IMR-90 (cell line): ENCODE data around the gene ALG13. TPM values are rescaled to one million over a fixed set of nuclear protein-coding genes. Genes with fewer than 3 reads are reported as not detected.

Experiments
- ATAC-seq: fragments of 200-7000 bp; cut with Tn5 transposase; 2 replicates; pipeline ENCODE4 v1.9.1; 2020; ENCODE audit warnings: low read depth, mild to moderate bottlenecking, moderate library complexity
- BruUV-seq: library from RNA; stranded (reverse); fragments of 400-500 nt; replicated peaks from 2 replicates; lab custom pipeline; 2021; lab: Mats Ljungman, UMichigan
- CTCF ChIA-PET: fragments of 300-600 bp; formaldehyde crosslinking; extraction: SDS; loops from one replicate; lab custom pipeline; 2021; ENCODE audit warnings: antibody characterized with exemption; lab: Yijun Ruan, JAX
- POLR2A ChIA-PET: fragments of 300-600 bp; sonication (Branson Sonifier 250); formaldehyde crosslinking; loops from one replicate; lab custom pipeline; 2022; ENCODE audit warnings: antibody characterized with exemption; ENCODE audit not compliant: unreplicated experiment; lab: Charles Lee
- DNase-seq: peaks from one replicate; pipeline ENCODE4 v3.0.0; 2013
- H2AFZ ChIP-seq: replicated peaks from 2 replicates; pipeline ENCODE3; 2013; ENCODE audit warnings: low read length, mild to moderate bottlenecking; ENCODE audit not compliant: poor library complexity
- H2AK5ac ChIP-seq: 2 replicates; pipeline ENCODE4 v1.6.1; 2013; ENCODE audit warnings: low read depth, low read length, inconsistent platforms
- H2AK9ac ChIP-seq: replicated peaks from 2 replicates; pipeline ENCODE3; 2013; ENCODE audit warnings: mild to moderate bottlenecking, low read depth, low read length, moderate library complexity; ENCODE audit not compliant: poor library complexity
- H2BK120ac ChIP-seq: 2 replicates; pipeline ENCODE4 v1.6.1; 2013; ENCODE audit warnings: low read depth, low read length, inconsistent platforms
- H2BK15ac ChIP-seq: 3 replicates; pipeline ENCODE4 v1.6.1; 2013; ENCODE audit warnings: low read depth, low read length, inconsistent platforms
- H2BK20ac ChIP-seq: 2 replicates; pipeline ENCODE4 v1.6.1; 2013; ENCODE audit warnings: low read depth, mild to moderate bottlenecking, inconsistent platforms, low read length, moderate library complexity
- H2BK5ac ChIP-seq: 2 replicates; pipeline ENCODE4 v1.6.1; 2013; ENCODE audit warnings: mild to moderate bottlenecking, low read depth, low read length, inconsistent platforms; ENCODE audit not compliant: poor library complexity, severe bottlenecking
- H3K14ac ChIP-seq: replicated peaks from 2 replicates; pipeline ENCODE4 v1.6.1; 2013; ENCODE audit warnings: low read depth, low read length, inconsistent platforms
- H3K18ac ChIP-seq: 2 replicates; pipeline ENCODE4 v1.6.1; 2013; ENCODE audit warnings: low read depth, low read length, control low read depth
- H3K23ac ChIP-seq: 2 replicates; pipeline ENCODE4 v1.6.1; 2013; ENCODE audit warnings: low read depth, low read length, inconsistent platforms
- H3K27ac ChIP-seq: 2 replicates; pipeline ENCODE4 v1.5.1; 2013; ENCODE audit warnings: mild to moderate bottlenecking, control low read depth, low read length; ENCODE audit not compliant: insufficient read depth
- H3K27me3 ChIP-seq: 2 replicates; pipeline ENCODE4 v1.6.1; 2013; ENCODE audit warnings: low read length; ENCODE audit not compliant: control insufficient read depth, insufficient read depth
- H3K36me3 ChIP-seq: 2 replicates; pipeline ENCODE4 v1.6.1; 2013; ENCODE audit warnings: low read length, mixed read lengths; ENCODE audit not compliant: control insufficient read depth, insufficient read depth
- H3K4ac ChIP-seq: 2 replicates; pipeline ENCODE4 v1.6.1; 2013; ENCODE audit warnings: low read depth, low read length, inconsistent platforms
- H3K4me1 ChIP-seq: 2 replicates; pipeline ENCODE4 v1.6.1; 2013; ENCODE audit warnings: low read length, mixed read lengths; ENCODE audit not compliant: control insufficient read depth, insufficient read depth
- H3K4me2 ChIP-seq: 2 replicates; pipeline ENCODE4 v1.6.1; 2013; ENCODE audit warnings: low read depth, mild to moderate bottlenecking, control low read depth, low read length, moderate library complexity
- H3K4me3 ChIP-seq: 2 replicates; pipeline ENCODE4 v1.5.1; 2013; ENCODE audit warnings: low read depth, mild to moderate bottlenecking, control low read depth, low read length, moderate library complexity; ENCODE audit not compliant: insufficient read depth
- H3K56ac ChIP-seq: 2 replicates; pipeline ENCODE4 v1.6.1; 2013; ENCODE audit warnings: low read length, inconsistent platforms; ENCODE audit not compliant: insufficient read depth; ENCODE audit errors: extremely low read depth
- H3K79me1 ChIP-seq, 2 experiments: 2 replicates each; pipeline ENCODE4 v1.6.1; 2013; ENCODE audit warnings: low read length in 2 of 2, inconsistent platforms in 1 of 2, low read depth in 1 of 2
- H3K9ac ChIP-seq: 2 replicates; pipeline ENCODE4 v1.6.1; 2013; ENCODE audit warnings: low read depth, low read length, control low read depth
- H3K9me1 ChIP-seq: 2 replicates; pipeline ENCODE4 v1.6.1; 2013; ENCODE audit warnings: low read length, inconsistent platforms; ENCODE audit not compliant: insufficient read depth
- H3K9me3 ChIP-seq: 2 replicates; pipeline ENCODE4 v1.6.1; 2013; ENCODE audit warnings: low read length; ENCODE audit not compliant: control insufficient read depth, insufficient read depth
- H4K20me1 ChIP-seq: 2 replicates; pipeline ENCODE4 v1.6.1; 2013; ENCODE audit warnings: low read length, inconsistent platforms; ENCODE audit not compliant: insufficient read depth
- H4K5ac ChIP-seq: 2 replicates; pipeline ENCODE4 v1.6.1; 2013; ENCODE audit warnings: mild to moderate bottlenecking, low read depth, low read length, control low read depth
- H4K8ac ChIP-seq, 2 experiments: 2 replicates each; pipeline ENCODE4 v1.6.1; 2013; ENCODE audit warnings: low read depth in 2 of 2, low read length in 2 of 2, control low read depth in 1 of 2, inconsistent platforms in 1 of 2
- H4K91ac ChIP-seq: 2 replicates; pipeline ENCODE4 v1.6.1; 2013; ENCODE audit warnings: low read depth, low read length, inconsistent platforms; ENCODE audit not compliant: insufficient read depth
- FOS ChIP-seq: fragments of 150-350 bp; IDR thresholded peaks from 2 replicates; pipeline ENCODE4 v1.6.1; 2016; ENCODE audit warnings: low read depth, low read length
- SMC3 ChIP-seq: fragments of 150-350 bp; IDR thresholded peaks from 2 replicates; pipeline ENCODE4 v1.6.1; 2016; ENCODE audit warnings: low read depth, mild to moderate bottlenecking, antibody characterized with exemption, low read length, moderate library complexity
- dilution Hi-C: fragments of 300-500 bp; cut with HindIII; formaldehyde crosslinking; loops from one replicate; pipeline ENCODE4 v1.14.3; 2018; ENCODE audit warnings: low sequenced_read_pairs; ENCODE audit not compliant: unreplicated experiment
- in situ Hi-C: fragments of 300-500 bp; cut with MboI; formaldehyde crosslinking; loops from 3 replicates; pipeline ENCODE4 v1.14.3; 2019; ENCODE audit warnings: low sequenced_read_pairs, inconsistent platforms, mixed read lengths
- intact Hi-C: fragments of 100-400 bp; cut with micrococcal nuclease; formaldehyde crosslinking; loops from 2 replicates; pipeline ENCODE4 v1.10.0; 2022
- polyA plus RNA-seq, 3 experiments: library from polyadenylated mRNA; depleted of rRNA; stranded (reverse); fragments of >200 nt; gene quantifications; 2 replicates each; pipeline ENCODE4 v1.2.3, GENCODE V29; 2012; ENCODE audit warnings: low replicate concordance in 1 of 3
- total RNA-seq: library from RNA; depleted of rRNA; stranded (reverse); fragments of >200 nt; gene quantifications from 2 replicates; pipeline ENCODE4 v1.2.3, GENCODE V29; 2012

Gene ALG13
- total and polyA plus RNA-seq, 2 of the 4 experiments (the other 2 are of a cell fraction) = 42.7 to 54.0 TPM

GRCh38 chrX:111779582-111779981 is 98.6 kb downstream of the ALG13 start:
- POLR2A ChIA-PET = no interaction called here
- Histone ChIP-seq H4K20me1 (no peaks in the 10 kb centered on the region), H3K4me2 (no peak overlapping the region), H3K27me3 (peaks cover 4% of the 10 kb centered on the region; the same call in 1 of the 2 replicates), H3K9me3 (no peaks in the 10 kb centered on the region), H3K4ac (no peak overlapping the region), H3K9me1 (no peaks in the 10 kb centered on the region), H2BK5ac (no peak overlapping the region), H4K8ac (no peak overlapping the region), H2AFZ (no peak overlapping the region), H2BK15ac (no peak overlapping the region), H2AK5ac (no peak overlapping the region), H3K79me1 (no peaks in the 10 kb centered on the region), H2BK20ac (no peak overlapping the region), H3K4me1 (no peaks in the 10 kb centered on the region), H3K9ac (no peak overlapping the region), H3K56ac (no peak overlapping the region), H3K27ac (no peak overlapping the region), H3K18ac (no peak overlapping the region), H2BK120ac (no peak overlapping the region), H3K23ac (no peak overlapping the region), H4K91ac (no peak overlapping the region), H2AK9ac (no peak overlapping the region), H3K36me3 (no peaks in the 10 kb centered on the region), H4K5ac (no peak overlapping the region), H3K14ac (no peak overlapping the region), H3K4me3 (no peak overlapping the region)
- intact Hi-C loops (no loop called here), dilution Hi-C loops (no loop called here), in situ Hi-C loops (no loop called here)
- no peak for ATAC-seq
- no peak for DNase-seq
- BruUV-seq = no TSS peak
- CTCF ChIA-PET = no interaction called here
- TF ChIP-seq FOS = no peak
- TF ChIP-seq SMC3 = no peak
